Central memory CD4-positive, alpha-beta T cell (primary cell): ENCODE measurements around the gene TMEM179.
"Not testable (repeated sequence)": the region's sequence is repeated elsewhere in the genome, so short reads cannot be mapped to it uniquely, and the experiment has no call there.

Experiments
- DNase-seq: peaks from one replicate; pipeline ENCODE4 v3.0.0; 2022
- total RNA-seq, 3 experiments: gene quantifications; one replicate each; lab custom pipeline; 2026; lab: John Stamatoyannopoulos, UW

Gene TMEM179
- 0 to 0.19 (median 0) reads per million in 3 experiments for total RNA-seq

- DNase-seq, result no peak
These were observed at the start of gene TMEM179 for GRCh38 chr14:104604458-104605449. TMEM179 (minus strand) TSS chr14:104604772; CDS start chr14:104604741, 31 bp downstream.

DNA sequence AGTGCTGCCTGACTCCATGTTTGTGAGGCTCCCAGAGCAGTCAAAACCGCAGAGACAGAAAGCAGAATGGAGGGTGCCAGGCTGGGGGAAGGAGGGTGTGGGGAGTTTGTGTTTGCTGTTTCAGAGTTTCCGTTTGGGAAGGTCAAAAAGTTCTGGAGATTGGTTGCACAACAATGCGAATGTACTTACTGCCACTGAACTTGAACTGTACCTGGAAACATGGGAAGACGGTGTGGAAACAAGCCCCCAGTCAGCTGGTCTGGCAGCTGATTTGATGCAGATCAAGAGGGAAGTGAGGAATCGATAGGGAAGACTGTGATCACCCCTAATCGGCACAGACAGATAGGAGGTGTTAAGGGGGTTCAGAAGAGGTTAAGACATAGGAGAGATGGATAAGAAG is 49.5 kb upstream of the TMEM179 start:
- DNase-seq, result no peak

DNA sequence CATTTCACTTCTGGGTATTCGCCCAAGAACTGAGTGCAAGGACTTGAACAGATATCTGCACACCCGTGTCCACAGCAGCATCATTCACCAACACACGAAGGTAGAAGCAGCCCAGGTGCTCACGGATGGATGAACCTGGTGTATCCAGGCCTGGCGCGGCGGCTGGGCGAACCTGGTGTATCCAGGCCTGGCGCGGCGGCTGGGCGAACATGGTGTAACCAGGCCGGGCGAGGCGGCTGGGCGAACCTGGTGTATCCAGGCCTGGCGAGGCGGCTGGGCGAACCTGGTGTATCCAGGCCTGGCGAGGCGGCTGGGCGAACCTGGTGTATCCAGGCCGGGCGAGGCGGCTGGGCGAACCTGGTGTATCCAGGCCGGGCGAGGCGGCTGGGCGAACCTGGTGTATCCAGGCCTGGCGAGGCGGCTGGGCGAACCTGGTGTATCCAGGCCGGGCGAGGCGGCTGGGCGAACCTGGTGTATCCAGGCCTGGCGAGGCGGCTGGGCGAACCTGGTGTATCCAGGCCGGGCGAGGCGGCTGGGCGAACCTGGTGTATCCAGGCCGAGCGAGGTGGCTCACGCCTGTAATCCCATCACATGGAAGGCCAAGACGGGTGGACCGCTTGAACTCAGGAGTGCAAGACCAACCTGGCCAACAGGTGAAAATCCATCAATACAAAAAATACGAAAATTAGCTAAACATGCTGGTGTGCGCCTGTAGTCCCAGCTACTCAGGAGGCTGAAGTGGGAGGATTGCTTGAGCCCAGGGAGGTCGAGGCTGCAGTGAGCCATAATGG is 48.8 kb upstream of the TMEM179 start:
- DNase-seq, result not testable (repeated sequence)

DNA sequence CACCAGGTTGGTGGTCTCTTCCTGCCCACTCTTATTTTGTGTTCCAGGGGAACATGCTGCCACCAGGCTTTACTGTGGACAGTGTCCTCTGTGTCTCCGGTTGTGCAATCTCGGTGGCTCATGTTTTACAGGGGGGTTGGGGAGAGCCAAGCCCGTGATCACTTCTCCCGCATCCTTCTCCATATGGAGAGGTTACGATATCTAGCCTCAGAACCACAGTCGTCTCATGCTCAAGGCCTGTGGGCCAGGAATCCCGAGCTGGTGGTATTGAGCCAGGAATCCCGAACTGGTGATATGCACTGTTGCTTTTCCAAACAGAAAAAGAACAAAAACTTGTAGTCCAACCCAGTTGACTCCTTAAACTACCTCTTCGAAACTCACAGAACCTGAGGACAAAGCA is 47.8 kb upstream of the TMEM179 start:
- DNase-seq, result no peak

GRCh38 chr14:104651876-104652260 is 47.3 kb upstream of the TMEM179 start:
- no peak for DNase-seq

- no peak for DNase-seq
These were observed 46.7 kb upstream of the TMEM179 start for GRCh38 chr14:104650981-104651875.

DNA sequence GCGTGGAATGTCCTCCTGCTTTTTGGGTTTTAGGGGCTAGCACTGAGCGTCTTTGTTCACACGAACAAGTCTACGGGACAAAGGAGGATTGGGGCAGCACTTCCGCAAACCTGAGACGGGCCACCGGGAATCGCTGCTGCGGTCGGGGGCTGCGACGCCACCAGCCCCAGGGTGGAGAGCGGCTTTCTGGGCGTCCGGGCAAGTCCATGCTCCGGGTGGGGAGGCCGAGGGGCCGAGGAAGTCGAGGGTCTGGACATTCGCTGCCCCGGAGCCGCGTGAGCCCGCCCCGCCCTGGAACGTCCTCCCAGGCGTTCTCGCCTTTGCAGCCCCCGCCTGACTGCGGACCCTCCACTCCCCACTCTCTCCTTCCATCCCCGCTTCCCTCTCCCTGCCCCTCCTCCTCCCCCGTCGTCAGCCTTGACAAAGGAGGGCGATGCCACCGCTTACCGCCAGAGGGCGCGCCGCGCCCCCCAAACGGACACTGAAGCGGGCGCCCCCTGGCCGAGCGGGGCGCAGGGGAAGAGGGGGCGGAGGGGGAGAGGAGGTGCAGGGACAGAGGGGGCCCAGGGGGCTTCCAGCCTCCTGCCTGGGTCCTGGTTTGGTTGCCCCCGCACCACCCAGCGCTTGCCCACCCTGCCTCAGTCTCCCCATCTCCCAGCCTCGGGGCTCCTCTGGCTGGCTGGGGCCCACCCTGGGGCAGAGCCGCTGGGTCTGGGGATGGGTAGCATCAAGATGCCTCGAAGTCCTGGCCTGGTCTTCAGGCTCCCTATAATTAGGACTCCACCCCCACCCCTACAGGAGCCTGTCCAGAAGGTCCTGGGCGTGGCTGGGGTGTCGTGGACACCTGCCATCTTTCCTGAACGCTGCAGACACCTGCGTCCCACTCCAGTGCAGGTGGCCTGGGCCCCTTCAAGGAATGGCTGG is 45.7 kb upstream of the TMEM179 start:
- DNase-seq, result peak; percentile 30

GRCh38 chr14:104647467-104648043 is 43.0 kb upstream of the TMEM179 start:
- DNase-seq, result no peak

DNA sequence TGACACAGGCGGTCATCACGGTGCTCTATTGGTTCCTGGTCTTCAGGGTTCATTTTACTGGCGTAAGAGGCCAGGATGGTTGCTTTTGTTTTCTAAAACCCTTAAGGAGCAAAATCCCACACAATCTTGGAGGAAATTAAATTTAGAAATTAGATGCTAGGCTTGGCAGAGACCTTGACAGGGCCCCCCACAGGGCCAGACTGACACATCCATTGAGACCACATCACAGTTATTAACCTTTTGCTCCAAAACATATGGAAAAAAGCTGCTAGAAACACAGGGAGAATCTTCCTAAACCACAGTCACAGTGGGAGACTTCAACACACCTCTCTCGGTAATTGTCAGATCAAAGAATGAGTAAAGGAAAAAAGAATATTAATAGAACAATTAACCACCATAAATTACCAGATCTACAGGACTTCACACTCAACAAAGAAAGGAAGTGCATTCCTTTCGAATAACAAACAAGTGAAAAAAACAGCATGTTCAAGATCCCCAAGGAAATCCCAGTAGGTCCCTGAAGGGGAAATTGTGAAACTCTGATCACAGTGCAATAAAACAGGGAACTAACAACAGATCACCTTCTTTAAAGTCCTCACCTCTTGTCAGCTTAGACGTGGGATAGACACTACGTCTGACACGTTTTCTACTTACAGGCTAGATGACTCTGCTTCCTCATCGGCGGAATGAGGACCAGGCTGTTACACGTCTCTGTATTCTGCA is 40.2 kb upstream of the TMEM179 start:
- DNase-seq, result no peak

DNA sequence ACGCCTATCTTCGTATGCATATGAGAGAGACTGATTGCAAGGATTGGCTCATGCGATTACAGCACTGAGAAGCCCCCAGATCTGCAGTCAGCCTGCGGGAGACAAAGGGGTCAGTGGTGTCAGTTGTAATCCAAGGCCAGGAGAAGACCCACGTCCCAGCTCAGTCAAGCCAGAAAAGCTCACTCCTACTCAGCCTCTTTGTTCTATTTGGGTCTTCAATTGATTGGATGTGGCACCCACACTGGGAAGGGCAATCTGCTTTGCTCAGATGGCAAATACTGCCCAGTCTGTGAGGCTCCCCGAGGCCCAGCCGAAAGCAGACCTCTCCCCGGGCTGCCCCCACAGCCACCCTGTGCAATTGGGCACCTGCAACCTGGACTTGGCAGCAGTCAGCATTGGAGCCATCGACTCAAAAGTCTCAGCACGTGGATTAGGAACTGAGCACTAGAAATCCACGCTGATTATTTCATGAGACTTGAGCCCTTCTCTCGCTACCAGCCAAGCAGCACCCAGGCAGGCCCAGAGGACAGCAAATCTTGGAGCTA is 39.6 kb upstream of the TMEM179 start:
- no peak for DNase-seq

DNA sequence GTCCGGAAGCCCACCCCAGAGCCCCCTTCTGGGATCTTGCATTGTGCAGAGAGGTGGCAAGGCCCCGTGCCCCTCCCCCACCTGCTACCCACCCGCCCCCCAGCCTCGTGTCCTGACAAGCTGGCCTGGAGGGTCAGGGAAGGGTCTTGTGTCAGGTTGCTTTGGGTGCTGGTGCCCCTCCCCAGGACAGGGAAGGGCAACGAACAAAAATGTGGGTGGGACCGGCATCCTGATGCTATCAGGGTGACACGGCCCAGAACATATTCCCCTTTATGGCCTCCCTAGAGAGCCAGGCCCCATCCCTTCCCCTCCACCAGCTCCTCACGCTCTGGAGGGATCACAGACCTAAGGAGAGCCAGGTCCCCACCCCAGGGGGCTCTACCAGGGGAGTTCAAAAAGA is 38.7 kb upstream of the TMEM179 start:
- DNase-seq, result no peak

- DNase-seq, result no peak
These were observed 37.9 kb upstream of the TMEM179 start for GRCh38 chr14:104642540-104642868.

- no peak for DNase-seq
These were observed 37.4 kb upstream of the TMEM179 start for GRCh38 chr14:104641753-104642539.

- no peak for DNase-seq
These were observed 36.1 kb upstream of the TMEM179 start for GRCh38 chr14:104640681-104641080.

DNA sequence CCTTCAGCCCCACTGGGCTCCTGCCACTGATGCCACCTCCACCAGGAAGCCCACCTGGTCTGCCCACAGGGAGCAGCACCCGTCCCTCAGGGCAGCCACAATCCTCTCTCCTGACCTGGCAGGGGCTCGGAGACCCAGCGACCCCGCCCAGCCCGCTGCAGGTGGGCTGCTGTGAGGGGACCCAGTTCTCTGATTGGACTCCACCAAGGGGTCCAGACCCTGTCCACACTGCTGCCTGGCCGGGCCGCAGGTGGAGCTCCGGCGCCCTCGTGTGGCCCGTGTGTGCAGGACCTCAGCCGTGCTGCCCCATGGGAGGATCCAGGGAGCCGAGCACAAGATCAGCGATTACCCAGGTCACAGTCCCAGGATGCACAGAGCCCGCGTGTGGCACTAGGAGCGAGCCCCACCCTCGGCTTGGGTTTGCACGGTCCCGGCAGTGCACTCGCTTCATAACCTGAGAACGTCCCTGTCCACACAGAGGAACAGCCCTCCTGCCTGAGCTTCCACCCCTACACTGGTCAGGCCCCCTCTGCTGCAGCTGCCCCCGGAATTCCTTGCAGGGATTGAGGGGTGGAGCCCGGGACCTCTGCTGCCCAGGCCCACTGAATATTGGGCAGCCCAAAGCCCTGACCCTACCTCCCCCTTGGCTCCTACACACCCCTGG is 35.4 kb upstream of the TMEM179 start:
- peak; percentile 31 for DNase-seq

DNA sequence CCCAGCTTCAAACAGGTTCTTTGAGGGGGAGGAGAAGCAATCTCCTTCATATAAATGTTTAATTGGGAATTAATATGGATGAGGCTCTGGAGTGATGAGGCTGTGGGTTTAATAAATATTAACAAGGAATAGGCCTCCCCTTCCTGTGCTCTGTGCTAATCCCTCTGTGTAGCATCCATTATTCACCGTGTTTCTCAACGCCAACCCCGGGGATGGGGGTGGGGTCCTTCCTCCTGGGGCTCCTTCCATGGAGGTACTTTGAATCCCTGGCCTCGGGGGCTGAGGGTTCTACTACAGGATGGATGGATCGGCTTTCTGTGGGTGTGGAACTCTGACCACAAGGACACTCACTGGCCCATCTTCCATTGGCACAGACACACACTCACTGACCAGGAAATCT is 34.9 kb upstream of the TMEM179 start:
- no peak for DNase-seq

DNA sequence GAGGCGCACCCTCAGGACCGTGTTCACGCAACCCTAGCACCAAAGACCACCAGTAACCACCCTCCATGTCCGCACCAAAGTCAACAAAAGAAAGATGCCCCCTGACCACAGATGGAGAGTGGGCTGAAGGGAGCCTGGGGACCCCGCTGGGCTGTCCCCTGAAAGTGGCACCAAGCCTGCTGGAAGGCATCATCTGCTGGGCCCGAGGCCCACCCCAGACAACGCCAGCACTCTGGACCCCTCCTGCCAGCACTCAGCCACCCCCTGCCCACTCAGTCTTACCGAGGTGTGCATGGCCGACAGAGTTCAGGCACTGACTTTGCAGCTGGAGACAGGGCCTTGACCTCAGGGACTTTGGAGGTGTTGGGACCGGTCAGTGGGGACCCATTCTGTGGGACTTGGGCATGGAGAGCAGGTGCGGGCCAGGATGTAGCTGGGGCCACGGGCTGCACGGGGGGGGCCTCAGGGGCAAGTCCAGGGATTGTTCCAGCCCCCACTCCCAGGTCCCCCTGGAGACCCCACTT is 34.4 kb upstream of the TMEM179 start:
- no peak for DNase-seq

DNA sequence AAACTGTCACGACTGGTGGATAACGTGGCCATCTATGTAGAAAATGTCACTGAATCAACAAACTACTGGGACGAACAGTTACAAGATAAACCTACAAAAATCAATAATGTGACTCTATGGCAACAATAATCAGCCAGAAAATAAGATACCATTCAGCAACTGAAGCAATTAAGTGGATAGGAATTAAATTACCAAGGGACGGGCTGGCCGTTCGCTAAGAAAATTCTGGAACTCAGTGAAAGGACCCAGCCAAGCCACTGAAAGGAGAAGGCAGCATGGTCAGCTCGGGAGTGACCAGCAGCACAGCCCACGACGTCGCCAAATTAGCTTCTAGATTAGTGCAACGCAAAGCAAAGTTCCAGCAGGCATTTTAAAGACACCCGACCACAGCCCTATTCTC is 33.6 kb upstream of the TMEM179 start:
- no peak for DNase-seq
